ENCODE measurements around the gene C1QTNF12. TPM values are rescaled to one million over a fixed set of nuclear protein-coding genes. Genes with fewer than 3 reads are reported as not detected.

The C1QTNF12 gene
- total and polyA plus RNA-seq, 2 donors (not counting 3 experiments of a cell fraction or from before 2014, with no cell fraction given), result 1.0 to 1.9 TPM

- no peak overlapping the region for H3K27ac ChIP-seq (ENCODE audit: insufficient read depth, low read depth, low read length)
- FAIRE-seq (no peak), DNase-seq (ENCODE audit: low read depth, low spot score) (no peak)
- H4K20me1 ChIP-seq (replicated peaks; ENCODE audit: control insufficient read depth, extremely low read depth, insufficient read depth, low read length), result no peaks in the 10 kb centered on the region
- dilution Hi-C loops (cut with MboI; ENCODE audit: extremely low pct_ligation_motif_present, low sequenced_read_pairs), result no loop called here
- no peaks in the 10 kb centered on the region for H3K27me3 ChIP-seq (ENCODE audit: control insufficient read depth in 2 of 2, insufficient read depth in 2 of 2, low read length in 2 of 2)
- no peaks in the 10 kb centered on the region for H3K79me2 ChIP-seq (ENCODE audit: control insufficient read depth, insufficient read depth, low read length)
- H3K9me3 ChIP-seq (replicated peaks; ENCODE audit: control insufficient read depth, insufficient read depth, low read length), result no peaks in the 10 kb centered on the region
- H3K4me3 ChIP-seq (replicated peaks in 1 of 3; ENCODE audit: insufficient read depth in 1 of 3, low read depth in 1 of 3, low read length in 3 of 3), result no peak overlapping the region
- no peak for TF ChIP-seq JUN (IDR thresholded peaks at IDR 0.05; ENCODE audit: borderline replicate concordance, insufficient read depth, insufficient read length, low read depth)
- TF ChIP-seq EZH2 (IDR thresholded peaks at IDR 0.05; ENCODE audit: borderline replicate concordance, low read depth, low read length, severe bottlenecking), result no peak
- TF ChIP-seq, protein P1, sequence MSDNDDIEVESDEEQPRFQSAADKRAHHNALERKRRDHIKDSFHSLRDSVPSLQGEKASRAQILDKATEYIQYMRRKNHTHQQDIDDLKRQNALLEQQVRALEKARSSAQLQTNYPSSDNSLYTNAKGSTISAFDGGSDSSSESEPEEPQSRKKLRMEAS (IDR thresholded peaks at IDR 0.05; ENCODE audit: insufficient read depth, insufficient read length), result no peak
- TF ChIP-seq, protein P2, sequence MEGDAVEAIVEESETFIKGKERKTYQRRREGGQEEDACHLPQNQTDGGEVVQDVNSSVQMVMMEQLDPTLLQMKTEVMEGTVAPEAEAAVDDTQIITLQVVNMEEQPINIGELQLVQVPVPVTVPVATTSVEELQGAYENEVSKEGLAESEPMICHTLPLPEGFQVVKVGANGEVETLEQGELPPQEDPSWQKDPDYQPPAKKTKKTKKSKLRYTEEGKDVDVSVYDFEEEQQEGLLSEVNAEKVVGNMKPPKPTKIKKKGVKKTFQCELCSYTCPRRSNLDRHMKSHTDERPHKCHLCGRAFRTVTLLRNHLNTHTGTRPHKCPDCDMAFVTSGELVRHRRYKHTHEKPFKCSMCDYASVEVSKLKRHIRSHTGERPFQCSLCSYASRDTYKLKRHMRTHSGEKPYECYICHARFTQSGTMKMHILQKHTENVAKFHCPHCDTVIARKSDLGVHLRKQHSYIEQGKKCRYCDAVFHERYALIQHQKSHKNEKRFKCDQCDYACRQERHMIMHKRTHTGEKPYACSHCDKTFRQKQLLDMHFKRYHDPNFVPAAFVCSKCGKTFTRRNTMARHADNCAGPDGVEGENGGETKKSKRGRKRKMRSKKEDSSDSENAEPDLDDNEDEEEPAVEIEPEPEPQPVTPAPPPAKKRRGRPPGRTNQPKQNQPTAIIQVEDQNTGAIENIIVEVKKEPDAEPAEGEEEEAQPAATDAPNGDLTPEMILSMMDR (IDR thresholded peaks at IDR 0.05; ENCODE audit: extremely low read depth in 1 of 2, insufficient read depth in 1 of 2, low read depth in 1 of 2, low read length in 2 of 2), result no peak
- no peak for TF ChIP-seq MYC (IDR thresholded peaks at IDR 0.05; ENCODE audit: low read depth, low read length)
- no peak for TF ChIP-seq POLR2AphosphoS5 (IDR thresholded peaks at IDR 0.05; ENCODE audit: insufficient read depth, low read depth, low read length)
- TF ChIP-seq POLR2A (IDR thresholded peaks at IDR 0.05; ENCODE audit: low read depth, low read length), result no peak
- TF ChIP-seq FOS (IDR thresholded peaks at IDR 0.05; ENCODE audit: borderline replicate concordance, insufficient read depth, low read length), result no peak
- TF ChIP-seq GATA2 (IDR thresholded peaks at IDR 0.05; ENCODE audit: insufficient read depth, insufficient read length, low read depth, low read length), result no peak
- ChIA-PET POLR2A (no interaction called here), CTCF (interaction anchor here (2.8 kb wide), 1 partner anchor 162 kb away, joined by 7 read pairs; no protein-coding TSS in a partner anchor)
- H3K4me2 ChIP-seq (ENCODE audit: insufficient read depth, low read length), result no peak overlapping the region
- no peaks in the 10 kb centered on the region for H3K9me1 ChIP-seq (replicated peaks; ENCODE audit: control insufficient read depth, extremely low read depth, insufficient read depth, low read length)
- intact Hi-C loops (cut with micrococcal nuclease), result no loop called here
- H3K4me1 ChIP-seq (ENCODE audit: control insufficient read depth, extremely low read depth, insufficient read depth, low read length), result peaks cover 2% of the 10 kb centered on the region
- BruUV-seq (replicated peaks), result no TSS peak
- no peak overlapping the region for H3K9ac ChIP-seq (replicated peaks; ENCODE audit: extremely low read depth, insufficient read depth, low read length)
- no peak overlapping the region for H2AFZ ChIP-seq (ENCODE audit: low read depth, low read length)
- H3K36me3 ChIP-seq (ENCODE audit: control insufficient read depth in 2 of 2, extremely low read depth in 1 of 2, insufficient read depth in 2 of 2, low read length in 2 of 2), result no peaks in the 10 kb centered on the region
Observed at GRCh38 chr1:1284221-1285101, 37.9 kb upstream of the C1QTNF12 start.
